Fibroblast of pulmonary artery (primary cell): ENCODE results near the gene UPF2.

Experiments
- DNase-seq: peaks from one replicate; pipeline ENCODE4 v3.0.0-alpha.2; 2010; ENCODE audit warnings: low read depth
- H3K4me3 ChIP-seq: replicated peaks from 2 replicates; pipeline ENCODE4 v1.5.1; 2011; ENCODE audit warnings: low read depth, mild to moderate bottlenecking, control low read depth, low read length, moderate library complexity
- TF ChIP-seq, protein P1 (sequence below): IDR thresholded peaks from 2 replicates; pipeline ENCODE4 v1.5.1; 2011; ENCODE audit warnings: mild to moderate bottlenecking, control low read depth, low read length, inconsistent platforms; ENCODE audit errors: missing control alignments

Gene UPF2

DNA sequence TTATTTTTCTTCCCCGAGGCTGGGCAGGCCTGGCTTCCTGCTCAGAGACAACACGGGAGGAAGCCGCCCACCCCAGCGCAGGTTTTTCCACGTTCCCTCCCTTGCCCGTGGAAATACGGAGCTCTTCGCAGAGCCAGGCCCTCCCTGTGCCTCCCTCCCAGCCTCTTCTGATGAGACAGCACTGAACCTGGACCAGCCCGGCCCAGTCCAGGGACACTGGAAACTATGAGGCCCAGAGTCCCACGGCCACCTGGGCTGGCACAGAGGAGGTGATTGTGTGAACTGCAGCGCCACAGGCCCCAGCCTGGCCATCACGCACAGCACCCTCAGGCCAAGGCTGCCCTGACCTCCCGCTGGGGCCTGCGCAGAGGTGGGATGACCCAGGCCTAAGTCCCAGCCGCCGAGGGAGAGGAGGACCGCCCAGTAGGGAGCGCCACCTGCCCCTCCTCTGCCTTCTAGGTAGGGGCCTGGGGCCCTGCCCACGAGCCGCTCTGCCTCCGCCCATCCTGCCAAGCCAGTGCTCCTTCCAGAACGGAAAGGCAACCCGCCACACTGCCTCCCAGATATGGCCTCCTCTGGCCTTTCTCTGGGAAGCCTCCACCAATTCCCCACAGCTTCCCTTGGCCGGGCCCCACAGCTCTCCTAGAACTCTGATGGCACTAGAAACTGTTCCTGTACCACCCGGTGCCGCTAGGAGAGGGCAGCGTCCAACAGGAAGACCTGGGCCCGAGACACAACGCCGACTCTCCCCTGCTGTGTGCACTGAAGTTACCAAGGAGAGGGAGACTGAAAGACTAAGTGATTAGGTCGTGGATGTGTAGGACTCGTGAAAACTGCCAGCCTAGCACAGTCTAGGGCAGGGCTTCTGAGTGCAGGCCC lies 162.2 kb downstream of the UPF2 start:
- H3K4me3 ChIP-seq = no peak overlapping the region
- DNase-seq = no peak
- TF ChIP-seq, protein P1, sequence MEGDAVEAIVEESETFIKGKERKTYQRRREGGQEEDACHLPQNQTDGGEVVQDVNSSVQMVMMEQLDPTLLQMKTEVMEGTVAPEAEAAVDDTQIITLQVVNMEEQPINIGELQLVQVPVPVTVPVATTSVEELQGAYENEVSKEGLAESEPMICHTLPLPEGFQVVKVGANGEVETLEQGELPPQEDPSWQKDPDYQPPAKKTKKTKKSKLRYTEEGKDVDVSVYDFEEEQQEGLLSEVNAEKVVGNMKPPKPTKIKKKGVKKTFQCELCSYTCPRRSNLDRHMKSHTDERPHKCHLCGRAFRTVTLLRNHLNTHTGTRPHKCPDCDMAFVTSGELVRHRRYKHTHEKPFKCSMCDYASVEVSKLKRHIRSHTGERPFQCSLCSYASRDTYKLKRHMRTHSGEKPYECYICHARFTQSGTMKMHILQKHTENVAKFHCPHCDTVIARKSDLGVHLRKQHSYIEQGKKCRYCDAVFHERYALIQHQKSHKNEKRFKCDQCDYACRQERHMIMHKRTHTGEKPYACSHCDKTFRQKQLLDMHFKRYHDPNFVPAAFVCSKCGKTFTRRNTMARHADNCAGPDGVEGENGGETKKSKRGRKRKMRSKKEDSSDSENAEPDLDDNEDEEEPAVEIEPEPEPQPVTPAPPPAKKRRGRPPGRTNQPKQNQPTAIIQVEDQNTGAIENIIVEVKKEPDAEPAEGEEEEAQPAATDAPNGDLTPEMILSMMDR = no peak

DNA sequence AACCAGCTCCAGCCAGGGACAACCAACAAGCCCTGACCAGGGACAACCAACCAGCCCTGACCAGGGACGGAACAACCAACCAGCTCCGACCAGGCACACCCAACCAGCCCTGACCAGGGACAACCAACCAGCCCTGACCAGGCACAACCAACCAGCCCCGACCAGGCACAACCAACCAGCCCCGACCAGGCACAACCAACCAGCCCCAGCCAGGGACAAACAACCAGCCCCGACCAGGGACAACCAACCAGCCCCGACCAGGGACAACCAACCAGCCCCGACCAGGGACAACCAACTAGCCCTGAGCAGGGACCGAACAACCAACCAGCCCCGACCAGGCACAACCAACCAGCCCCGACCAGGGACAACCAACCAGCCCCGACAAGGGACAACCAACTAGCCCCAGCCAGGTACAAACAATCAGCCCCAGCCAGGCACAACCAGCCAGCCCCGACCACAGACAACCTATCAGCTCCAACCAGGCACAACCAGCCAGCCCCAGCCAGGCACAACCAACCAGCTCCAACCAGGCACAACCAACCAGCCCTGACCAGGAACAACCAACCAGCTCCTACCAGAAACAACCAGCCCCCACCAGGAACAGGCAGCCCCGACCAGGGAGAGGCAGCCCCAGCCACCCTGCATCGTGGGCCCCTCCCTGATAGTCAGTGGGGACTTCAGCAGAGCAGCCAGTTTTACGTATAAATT lies 163.1 kb downstream of the UPF2 start:
- H3K4me3 ChIP-seq = no peak overlapping the region
- TF ChIP-seq, protein P1 = no peak
- no peak for DNase-seq

DNA sequence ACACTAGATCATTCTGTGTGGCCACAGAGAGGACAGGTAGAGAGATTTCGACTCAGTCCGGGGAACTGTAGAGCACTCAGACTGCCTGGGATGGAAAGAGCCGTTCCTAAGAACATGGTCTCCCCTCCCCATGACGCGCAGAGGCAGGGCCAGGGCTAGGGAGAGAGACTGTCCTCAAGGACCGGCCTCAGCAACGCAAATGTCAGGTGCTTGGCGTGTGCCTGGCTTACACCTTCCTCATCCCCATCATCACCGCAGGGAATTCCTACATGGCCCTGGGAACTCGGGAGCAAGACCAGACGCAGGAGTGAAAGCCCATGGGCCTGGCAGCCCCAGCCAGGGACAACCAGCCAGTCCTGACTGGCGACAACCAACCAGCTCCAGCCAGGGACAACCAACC lies 163.8 kb downstream of the UPF2 start:
- no peak for DNase-seq
- TF ChIP-seq, protein P1 = no peak

DNA sequence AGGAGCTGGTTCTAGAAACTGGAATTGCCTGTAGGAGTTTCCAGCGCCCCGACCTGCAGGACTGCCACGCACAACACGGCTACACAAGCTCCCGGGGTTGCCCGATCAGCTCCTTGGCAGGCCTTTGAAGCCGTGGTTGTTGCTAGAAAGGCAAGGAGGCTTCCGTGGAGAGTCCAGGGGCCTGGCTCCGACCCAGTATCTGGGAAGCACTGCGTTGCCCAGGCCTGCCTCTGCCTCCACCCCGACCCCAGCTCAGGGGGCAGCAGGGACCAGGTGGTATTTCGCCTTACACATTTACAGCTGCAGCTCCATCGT lies 165.1 kb downstream of the UPF2 start:
- no peak for DNase-seq
- TF ChIP-seq, protein P1 = no peak
- H3K4me3 ChIP-seq = no peak overlapping the region

More for the DNA sequence above, 163.8 kb downstream of the UPF2 start:
- H3K4me3 ChIP-seq = no peak overlapping the region

DNA sequence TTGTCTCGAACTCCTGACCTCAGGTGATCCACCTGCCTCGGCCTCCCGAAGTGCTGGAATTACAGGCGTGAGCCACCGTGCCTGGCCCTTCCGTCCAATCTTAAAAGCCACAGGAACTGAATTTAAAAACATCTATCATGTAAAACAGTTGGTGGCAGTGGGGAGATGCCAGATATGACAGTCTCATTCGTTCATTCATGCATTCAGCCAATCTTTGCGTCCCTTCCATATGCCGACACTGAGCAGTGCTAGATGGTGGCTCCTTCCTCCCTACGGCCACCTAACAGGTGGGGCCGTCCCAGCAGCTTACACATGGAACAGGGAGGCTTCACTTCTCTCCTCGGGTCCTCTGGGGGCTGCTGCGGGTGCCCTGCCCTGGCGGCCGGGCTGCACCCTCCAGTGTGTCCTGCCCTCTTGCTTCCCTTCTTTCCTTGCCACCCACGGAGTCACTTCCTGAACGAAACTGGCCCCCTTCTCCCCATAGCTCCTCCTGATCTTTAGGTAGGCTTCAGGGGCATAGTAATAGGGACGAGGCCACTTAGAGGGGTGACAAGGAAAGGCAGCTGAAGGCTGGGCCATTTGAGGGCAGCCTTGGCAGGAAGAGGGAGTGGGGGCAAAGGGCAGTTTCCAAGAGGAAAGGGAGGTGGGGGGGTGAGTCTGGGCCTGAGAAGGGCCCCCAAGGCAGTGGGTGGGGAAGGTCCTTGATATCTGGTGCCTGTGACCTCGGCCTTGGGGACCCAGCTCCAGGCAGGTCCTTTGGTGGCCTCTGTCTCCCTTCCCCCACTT lies 165.6 kb downstream of the UPF2 start:
- TF ChIP-seq, protein P1 = no peak
- DNase-seq = no peak
- no peak overlapping the region for H3K4me3 ChIP-seq

DNA sequence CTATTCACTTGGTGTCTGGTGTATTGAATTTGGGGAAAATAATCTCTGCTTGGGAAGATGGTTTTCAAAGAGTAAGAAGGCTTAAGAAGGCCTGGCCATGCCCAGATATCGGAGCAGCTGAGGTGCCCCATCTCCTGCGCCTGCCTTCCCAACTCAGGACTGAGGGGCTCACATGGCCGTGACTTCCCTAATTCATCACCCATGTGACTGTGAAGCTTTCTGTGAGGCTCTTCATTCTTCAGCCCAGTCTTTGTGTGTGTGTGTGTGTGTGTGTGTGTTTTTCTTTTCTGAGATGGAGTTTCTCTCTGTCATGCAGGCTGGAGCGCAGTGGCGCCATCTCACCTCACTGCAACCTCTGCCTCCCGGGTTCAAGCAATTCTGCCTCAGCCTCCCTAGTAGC lies 166.3 kb downstream of the UPF2 start:
- TF ChIP-seq, protein P1 = no peak
- no peak overlapping the region for H3K4me3 ChIP-seq
- no peak for DNase-seq
